ENCODE results near the gene SEMA3C. TPM values are rescaled to one million over a fixed set of nuclear protein-coding genes. Genes with fewer than 3 reads are reported as not detected.

The SEMA3C gene
- total and polyA plus RNA-seq, 12 donors: 2.4 to 20.5 (median 6.2) TPM

- 67 to 83% (median 80%) methylated on average over 3 of the region's 3 CpGs for WGBS, 4 donors
- Histone ChIP-seq H3K4me1 (replicated peaks in 1 of 2) (no peaks in the 10 kb centered on the region), H3K4me3 (no peak overlapping the region), H3K36me3 (replicated peaks in 1 of 2) (no peaks in the 10 kb centered on the region), H3K9me3 (replicated peaks in 1 of 3) (no peaks in the 10 kb centered on the region), H3K27me3 (no peaks in the 10 kb centered on the region), H3K27ac (no peak overlapping the region)
- no peak for TF ChIP-seq POLR2A (IDR thresholded peaks at IDR 0.05)
- TF ChIP-seq CTCF (IDR thresholded peaks at IDR 0.05): no peak
- intact Hi-C loops (cut with DNase I): no loop called here
- DNase-seq: no peak
These were observed 71.0 kb downstream of the SEMA3C start for GRCh38 chr7:80847895-80848294.

GRCh38 chr7:80847027-80847426 lies 71.8 kb downstream of the SEMA3C start:
- TF ChIP-seq CTCF (IDR thresholded peaks at IDR 0.05) (no peak), POLR2A (IDR thresholded peaks at IDR 0.05) (no peak)
- no peak for DNase-seq
- H3K36me3 ChIP-seq (replicated peaks in 1 of 2): no peaks in the 10 kb centered on the region
- intact Hi-C loops (cut with DNase I): no loop called here
- no peaks in the 10 kb centered on the region for H3K27me3 ChIP-seq
- WGBS, 4 donors: 72 to 85% (median 82%) methylated on average over 3 of the region's 3 CpGs
- H3K9me3 ChIP-seq (replicated peaks in 1 of 3): no peaks in the 10 kb centered on the region
- no peaks in the 10 kb centered on the region for H3K4me1 ChIP-seq (replicated peaks in 1 of 2)
- H3K4me3 ChIP-seq: no peak overlapping the region
- H3K27ac ChIP-seq: no peak overlapping the region

- Histone ChIP-seq H3K36me3 (replicated peaks in 1 of 2) (no peaks in the 10 kb centered on the region), H3K4me3 (no peak overlapping the region), H3K27me3 (no peaks in the 10 kb centered on the region), H3K4me1 (replicated peaks in 1 of 2) (no peaks in the 10 kb centered on the region), H3K27ac (no peak overlapping the region), H3K9me3 (replicated peaks in 1 of 3) (no peaks in the 10 kb centered on the region)
- intact Hi-C loops (cut with DNase I): no loop called here
- TF ChIP-seq POLR2A (IDR thresholded peaks at IDR 0.05): no peak
- TF ChIP-seq CTCF (IDR thresholded peaks at IDR 0.05): no peak
- 80 to 85% (median 83%) methylated on average over 5 of the region's 5 CpGs for WGBS, 4 donors
- no peak for DNase-seq
These were observed 73.9 kb downstream of the SEMA3C start for GRCh38 chr7:80844916-80845315.

GRCh38 chr7:80843018-80843677 lies 75.7 kb downstream of the SEMA3C start:
- no peak overlapping the region for H3K4me3 ChIP-seq
- H3K4me1 ChIP-seq (replicated peaks in 1 of 2): no peaks in the 10 kb centered on the region
- H3K27ac ChIP-seq: no peak overlapping the region
- H3K9me3 ChIP-seq (replicated peaks in 1 of 3): no peaks in the 10 kb centered on the region
- no peak for DNase-seq
- no peaks in the 10 kb centered on the region for H3K36me3 ChIP-seq (replicated peaks in 1 of 2)
- H3K27me3 ChIP-seq: no peaks in the 10 kb centered on the region
- intact Hi-C loops (cut with DNase I): no loop called here
- TF ChIP-seq CTCF (IDR thresholded peaks at IDR 0.05) (no peak), POLR2A (IDR thresholded peaks at IDR 0.05) (no peak)
- WGBS, 4 donors: 69 to 73% (median 70%) methylated on average over 2 of the region's 2 CpGs
